K562 (cell line): ENCODE measurements around the gene CIAO2B. TPM values are rescaled to one million over a fixed set of nuclear protein-coding genes. Genes with fewer than 3 reads are reported as not detected.

ENCODE experiments used
- ATAC-seq: fragments of 200-7000 bp; cut with Tn5 transposase; 3 replicates; pipeline ENCODE4 v1.9.1; 2020; ENCODE audit warnings: moderate library complexity
- BruUV-seq: library from RNA; stranded (reverse); fragments of 400-500 nt; replicated peaks from 2 replicates; lab custom pipeline; 2021; lab: Mats Ljungman, UMichigan
- CTCF ChIA-PET: fragments of 300-600 bp; formaldehyde crosslinking; extraction: SDS; loops from one replicate; lab custom pipeline; 2021; ENCODE audit warnings: low intra/inter-chr PET ratio; lab: Yijun Ruan, JAX
- POLR2A ChIA-PET: fragments of 300-600, 350-650 bp; sonication (Branson Sonifier 250); formaldehyde crosslinking; extraction: SDS; loops from one replicate; lab custom pipeline; 2021; ENCODE audit warnings: antibody characterized with exemption, inconsistent platforms; lab: Yijun Ruan, JAX
- DNase-seq, 4 experiments: peaks; one replicate each; pipeline versions ENCODE4 v3.0.0 to v3.0.0-alpha.2; 2011 to 2018; ENCODE audit warnings: low spot score in 3 of 4, mixed read lengths in 3 of 4; ENCODE audit errors: extremely low read depth in 1 of 4
- FAIRE-seq: peaks from 2 replicates; lab custom pipeline; 2011; peaks lifted over from hg19 to GRCh38; lab: Jason Lieb, UNC
- H2AFZ ChIP-seq: 2 replicates; pipeline ENCODE4 v1.6.0; 2011; ENCODE audit warnings: low read depth, low read length, control low read depth, inconsistent platforms
- H3K27ac ChIP-seq: fragments of 200-600 bp; 3 replicates; pipeline ENCODE4 v1.8.0; 2011; ENCODE audit warnings: low read depth, mild to moderate bottlenecking, control low read depth, inconsistent platforms, low read length, moderate library complexity, mixed read lengths; ENCODE audit errors: extremely low read depth
- H3K27me3 ChIP-seq, 2 experiments: fragments of 300-600 bp in 1 of 2; 2 replicates in 1 of 2; 3 replicates in 1 of 2; pipeline versions ENCODE4 v1.6.0 to v1.8.0; 2011; ENCODE audit warnings: inconsistent platforms in 2 of 2, low read length in 2 of 2, mild to moderate bottlenecking in 1 of 2, mixed read lengths in 1 of 2, moderate library complexity in 1 of 2; ENCODE audit not compliant: control insufficient read depth in 2 of 2, insufficient read depth in 2 of 2
- H3K36me3 ChIP-seq: fragments of 300-600 bp; 3 replicates; pipeline ENCODE4 v1.8.0; 2011; ENCODE audit warnings: mild to moderate bottlenecking, low read length, inconsistent platforms; ENCODE audit not compliant: control insufficient read depth, insufficient read depth
- H3K4me1 ChIP-seq, 2 experiments: fragments of 200-600 bp in 1 of 2; replicated peaks in 1 of 2; 2 replicates in 1 of 2; 3 replicates in 1 of 2; pipeline versions ENCODE4 v1.5.1 to v1.8.0; 2011; ENCODE audit warnings: inconsistent platforms in 2 of 2, low read length in 2 of 2, mild to moderate bottlenecking in 1 of 2, mixed read lengths in 1 of 2, moderate library complexity in 1 of 2; ENCODE audit not compliant: control insufficient read depth in 2 of 2, insufficient read depth in 2 of 2
- H3K4me2 ChIP-seq: 2 replicates; pipeline ENCODE4 v1.6.1; 2011; ENCODE audit warnings: low read length, control low read depth, inconsistent platforms, mixed read lengths; ENCODE audit not compliant: insufficient read depth
- H3K4me3 ChIP-seq: fragments of 200-600 bp; sonication (generic), shearing (Covaris generic); 2 replicates; pipeline ENCODE4 v1.5.1; 2016; ENCODE audit warnings: control low read depth, inconsistent platforms
- H3K79me2 ChIP-seq: fragments of 200-600 bp; 3 replicates; pipeline ENCODE4 v1.8.0; 2011; ENCODE audit warnings: low read length, inconsistent platforms; ENCODE audit not compliant: control insufficient read depth, insufficient read depth
- H3K9ac ChIP-seq, 2 experiments: 2 replicates each; pipeline versions ENCODE4 v1.6.0 to v1.6.1; 2011; ENCODE audit warnings: low read depth in 2 of 2, low read length in 2 of 2, control low read depth in 1 of 2, inconsistent platforms in 1 of 2, mild to moderate bottlenecking in 1 of 2, mixed read lengths in 1 of 2; ENCODE audit not compliant: insufficient read depth in 1 of 2
- H3K9me1 ChIP-seq: one replicate; pipeline ENCODE4 v1.6.0; 2011; ENCODE audit warnings: inconsistent platforms, mild to moderate bottlenecking, low read length, moderate library complexity; ENCODE audit not compliant: control insufficient read depth, insufficient read depth
- H3K9me3 ChIP-seq: replicated peaks from 2 replicates; pipeline ENCODE4 v1.5.1; 2011; ENCODE audit warnings: low read depth, low read length, inconsistent platforms; ENCODE audit not compliant: control insufficient read depth, insufficient read depth
- H4K20me1 ChIP-seq: replicated peaks from 2 replicates; pipeline ENCODE4 v1.6.1; 2011; ENCODE audit warnings: low read length, inconsistent platforms, mixed read lengths; ENCODE audit not compliant: control insufficient read depth, insufficient read depth
- E2F6 ChIP-seq, 2 experiments: IDR thresholded peaks; 2 replicates each; pipeline ENCODE4 v1.6.1; 2011; ENCODE audit warnings: borderline replicate concordance in 1 of 2, control low read depth in 1 of 2, low read depth in 1 of 2, low read length in 1 of 2, mild to moderate bottlenecking in 1 of 2, mixed read lengths in 1 of 2, moderate library complexity in 1 of 2; ENCODE audit not compliant: insufficient read depth in 1 of 2, insufficient read length in 1 of 2, poor library complexity in 1 of 2, severe bottlenecking in 1 of 2; ENCODE audit errors: extremely low read depth in 1 of 2
- KDM5B ChIP-seq: fragments of 200-600 bp; sonication (generic); IDR thresholded peaks from 2 replicates; pipeline ENCODE4 v1.6.1; 2012; ENCODE audit warnings: low read depth, mild to moderate bottlenecking, moderate library complexity, low read length, control low read depth, inconsistent platforms; ENCODE audit not compliant: insufficient replicate concordance
- LARP7 ChIP-seq: fragments of 450-650 bp; IDR thresholded peaks from 2 replicates; pipeline ENCODE4 v1.6.1; 2016
- NFXL1 ChIP-seq: fragments of 450-650 bp; formaldehyde crosslinking; IDR thresholded peaks from 2 replicates; pipeline ENCODE4 v1.4.0; 2021; ENCODE audit warnings: mild to moderate bottlenecking
- NR4A1 ChIP-seq, 2 experiments: fragments of 250-450 bp in 1 of 2; fragments of 450-650 bp in 1 of 2; sonication (Bioruptor Pico) in 1 of 2; IDR thresholded peaks; 2 replicates each; pipeline versions ENCODE4 v1.4.0 to v1.6.1; 2016 to 2020; ENCODE audit warnings: mild to moderate bottlenecking in 2 of 2, missing compliant biosample characterization in 1 of 2, missing genetic modification characterization in 1 of 2, moderate library complexity in 1 of 2
- RCOR1 ChIP-seq, 2 experiments: IDR thresholded peaks; 2 replicates each; pipeline ENCODE4 v1.6.1; 2012; ENCODE audit warnings: low read depth in 2 of 2, low read length in 2 of 2, borderline replicate concordance in 1 of 2, improper control_type of control experiment in 1 of 2
- SMARCE1 ChIP-seq: fragments of 450-650 bp; IDR thresholded peaks from 2 replicates; pipeline ENCODE4 v1.7.1; 2016; ENCODE audit warnings: mild to moderate bottlenecking
- SREBF1 ChIP-seq: fragments of 150-350 bp; IDR thresholded peaks from 2 replicates; pipeline ENCODE4 v1.6.1; 2014; ENCODE audit warnings: antibody characterized with exemption, low read depth, low read length, borderline replicate concordance
- TOE1 ChIP-seq, 2 experiments: fragments of 450-650 bp in 1 of 2; sonication (generic) in 1 of 2; formaldehyde crosslinking in 1 of 2; IDR thresholded peaks; 2 replicates each; pipeline versions ENCODE4 v1.7.1 to v1.8.0; 2016 to 2022; ENCODE audit warnings: borderline replicate concordance in 2 of 2, mild to moderate bottlenecking in 2 of 2, antibody characterized with exemption in 1 of 2, inconsistent platforms in 1 of 2, low read depth in 1 of 2, missing genetic modification reagents in 1 of 2, moderate library complexity in 1 of 2
- ZNF263 ChIP-seq: sonication (generic); formaldehyde crosslinking; IDR thresholded peaks from 2 replicates; pipeline ENCODE4 v1.8.0; 2022; ENCODE audit warnings: mild to moderate bottlenecking, missing genetic modification reagents, borderline replicate concordance
- ZNF274 ChIP-seq: IDR thresholded peaks from 2 replicates; pipeline ENCODE4 v1.6.1; 2011; ENCODE audit warnings: low read depth, mild to moderate bottlenecking, low read length, moderate library complexity, borderline replicate concordance
- WGBS: fragments of 100-300 bp; shearing (Covaris generic); methylation state at CpG from one replicate; pipeline ENCODE4 v1.1.6; 2016; ENCODE audit warnings: low coverage, mixed read lengths; ENCODE audit not compliant: insufficient coverage; ENCODE audit errors: missing lambda C conversion rate; 5-methylcytosine and 5-hydroxymethylcytosine counted together
- in situ Hi-C: fragments of 300-500 bp; cut with MboI; formaldehyde crosslinking; loops from 4 replicates; pipeline ENCODE4 v1.15.0; 2018; ENCODE audit warnings: inconsistent platforms, mixed read lengths
- intact Hi-C: fragments of 100-400 bp; cut with micrococcal nuclease; formaldehyde crosslinking; loops from 2 replicates; pipeline ENCODE4 v1.14.2; 2022
- polyA plus RNA-seq, 8 experiments: library from polyadenylated mRNA; depleted of rRNA in 4 of 8; stranded (reverse) in 5 of 8; unstranded in 3 of 8; fragments of >200 nt; fragmentation: Nextera tagmentation in 2 of 8; fragmentation: Illumina TruSeq in 1 of 8; extraction: Ambion mirVana in 2 of 8; extraction: Trizol in 1 of 8; gene quantifications; 2 replicates each; pipeline versions ENCODE4 v1.2.1 to v1.2.3, GENCODE V29; 2011 to 2014; ENCODE audit warnings: inconsistent platforms in 1 of 8, missing spikeins in 1 of 8
- total RNA-seq, 7 experiments: library from RNA; depleted of rRNA in 6 of 7; stranded (reverse); fragments of >200 nt in 6 of 7; fragmentation: Illumina TruSeq in 2 of 7; extraction: Trizol in 2 of 7; gene quantifications; 2 replicates each; pipeline versions ENCODE4 v1.2.1 to v1.2.3, GENCODE V29; 2011 to 2021; ENCODE audit warnings: low replicate concordance in 1 of 7

Gene CIAO2B
- total and polyA plus RNA-seq, 9 of the 15 experiments (the other 6 are each of a cell fraction or from before 2014, with no cell fraction given): 86.8 to 182 (median 113) TPM

- Histone ChIP-seq H3K4me2 (no peak overlapping the region), H3K36me3 (no peaks in the 10 kb centered on the region), H4K20me1 (no peaks in the 10 kb centered on the region), H3K27ac (no peak overlapping the region), H3K9me1 (no peaks in the 10 kb centered on the region), H2AFZ (no peak overlapping the region), H3K9ac (no peak overlapping the region), H3K27me3 (peaks cover 15 to 45% of the 10 kb centered on the region in 2 experiments; a peak in 4 of 5 replicates), H3K79me2 (no peaks in the 10 kb centered on the region), H3K4me1 (peaks cover 0 to 9% of the 10 kb centered on the region in 2 experiments; a peak in 2 of 5 replicates), H3K4me3 (no peak overlapping the region), H3K9me3 (no peaks in the 10 kb centered on the region)
- BruUV-seq: no TSS peak
- intact Hi-C loops (no loop called here), in situ Hi-C loops (no loop called here)
- CTCF ChIA-PET: no interaction called here
- FAIRE-seq (no peak), ATAC-seq (no peak), DNase-seq (no peak)
- POLR2A ChIA-PET: interaction anchor here (0.6 to 1.2 kb wide), 2 partner anchors 8 to 13 kb away, joined by 3 to 6 read pairs; no protein-coding TSS in a partner anchor
- TF ChIP-seq LARP7 (no peak), NFXL1 (CRISPR knock-in tag) (no peak), KDM5B (no peak), SREBF1 (no peak), TOE1 (IDR thresholded peaks at IDR 0.05; ENCODE audit: borderline replicate concordance) (no peak), TOE1 (CRISPR knock-in tag; IDR thresholded peaks at IDR 0.05; ENCODE audit: borderline replicate concordance, low read depth) (no peak), E2F6 (IDR thresholded peaks at IDR 0.05; ENCODE audit: borderline replicate concordance in 1 of 2, extremely low read depth in 1 of 2, insufficient read depth in 1 of 2, insufficient read length in 1 of 2, low read depth in 1 of 2, low read length in 1 of 2, poor library complexity in 1 of 2, severe bottlenecking in 1 of 2) (no peak), NR4A1 (CRISPR knock-in tag; IDR thresholded peaks at IDR 0.05) (no peak), NR4A1 (tag; IDR thresholded peaks at IDR 0.05) (no peak), RCOR1 (IDR thresholded peaks at IDR 0.05; ENCODE audit: borderline replicate concordance in 1 of 2, low read depth in 2 of 2, low read length in 2 of 2) (no peak), ZNF263 (CRISPR knock-in tag) (no peak), ZNF274 (no peak), SMARCE1 (no peak)
- WGBS: 3% methylated on average over 4 of the region's 4 CpGs
Observed at GRCh38 chr16:66913711-66914110, 20.5 kb downstream of the CIAO2B start.
